NK-92 (cell line): ENCODE measurements around the gene PCP2.

Source experiments
- DNase-seq: peaks from one replicate; lab custom pipeline; 2025; ENCODE audit not compliant: unreplicated experiment; lab: John Stamatoyannopoulos, UW

PCP2 gene

GRCh38 chr19:7600721-7601120, 32.8 kb downstream of the PCP2 start:
- DNase-seq: no peak

GRCh38 chr19:7598180-7598579, 35.3 kb downstream of the PCP2 start:
- no peak for DNase-seq

GRCh38 chr19:7597689-7598088, 35.8 kb downstream of the PCP2 start:
- DNase-seq: no peak

- no peak for DNase-seq
Observed at GRCh38 chr19:7596211-7596937, 37.1 kb downstream of the PCP2 start.

GRCh38 chr19:7595466-7596133, 37.9 kb downstream of the PCP2 start, which contains the start of gene CAMSAP3:
TSS of gene CAMSAP3 (plus strand) at chr19:7595863. CDS start at chr19:7596003, 140 bp downstream.
- DNase-seq: no peak

GRCh38 chr19:7590256-7590655, 43.3 kb downstream of the PCP2 start:
- DNase-seq: no peak

- DNase-seq: no peak
Observed at GRCh38 chr19:7589822-7590221, 43.7 kb downstream of the PCP2 start.

GRCh38 chr19:7582446-7582845, 51.1 kb downstream of the PCP2 start:
- DNase-seq: no peak
